G401.6 (cell line): ENCODE measurements around the gene NOSTRIN.
"Not testable (repeated sequence)": the region's sequence is repeated elsewhere in the genome, so short reads cannot be mapped to it uniquely, and the experiment has no call there.

Experiments
- FAIRE-seq: peaks from 2 replicates; lab custom pipeline; 2012; peaks lifted over from hg19 to GRCh38; lab: Jason Lieb, UNC

The NOSTRIN gene

GRCh38 chr2:168819829-168820489 is 17.5 kb downstream of the NOSTRIN start:
- FAIRE-seq, result no peak

- FAIRE-seq, result no peak
Measured at GRCh38 chr2:168821577-168821976, 19.1 kb downstream of the NOSTRIN start.

GRCh38 chr2:168821992-168822391 is 19.6 kb downstream of the NOSTRIN start:
- no peak for FAIRE-seq

GRCh38 chr2:168825126-168825525 is 22.7 kb downstream of the NOSTRIN start:
- no peak for FAIRE-seq

- FAIRE-seq, result no peak
Measured at GRCh38 chr2:168830958-168831357, 28.5 kb downstream of the NOSTRIN start.

- no peak for FAIRE-seq
Measured at GRCh38 chr2:168831662-168832061, 29.2 kb downstream of the NOSTRIN start.

GRCh38 chr2:168835969-168836368 is 33.5 kb downstream of the NOSTRIN start:
- FAIRE-seq, result no peak

GRCh38 chr2:168841445-168841844 is 39.0 kb downstream of the NOSTRIN start:
- no peak for FAIRE-seq

- no peak for FAIRE-seq
Measured at GRCh38 chr2:168843253-168843652, 40.8 kb downstream of the NOSTRIN start.

GRCh38 chr2:168848225-168848624 is 45.8 kb downstream of the NOSTRIN start:
- FAIRE-seq, result no peak

- no peak for FAIRE-seq
Measured at GRCh38 chr2:168849610-168850009, 47.2 kb downstream of the NOSTRIN start.

- no peak for FAIRE-seq
Measured at GRCh38 chr2:168850846-168851245, 48.4 kb downstream of the NOSTRIN start.

GRCh38 chr2:168851674-168852320 is 49.4 kb downstream of the NOSTRIN start:
- FAIRE-seq, result no peak

- FAIRE-seq, result no peak
Measured at GRCh38 chr2:168852481-168852880, 50.0 kb downstream of the NOSTRIN start.

GRCh38 chr2:168853471-168853870 is 51.0 kb downstream of the NOSTRIN start:
- no peak for FAIRE-seq

GRCh38 chr2:168854651-168855050 is 52.2 kb downstream of the NOSTRIN start:
- FAIRE-seq, result no peak

- no peak for FAIRE-seq
Measured at GRCh38 chr2:168855601-168856000, 53.2 kb downstream of the NOSTRIN start.

- no peak for FAIRE-seq
Measured at GRCh38 chr2:168858146-168858545, 55.7 kb downstream of the NOSTRIN start.

- FAIRE-seq, result not testable (repeated sequence)
Measured at GRCh38 chr2:168867164-168867563, 64.7 kb downstream of the NOSTRIN start.

- FAIRE-seq, result not testable (repeated sequence)
Measured at GRCh38 chr2:168870369-168870768, 67.9 kb downstream of the NOSTRIN start.

- not testable (repeated sequence) for FAIRE-seq
Measured at GRCh38 chr2:168870824-168871223, 68.4 kb downstream of the NOSTRIN start.

- FAIRE-seq, result no peak
Measured at GRCh38 chr2:168874368-168875054, 72.1 kb downstream of the NOSTRIN start.

GRCh38 chr2:168882163-168882562 is 79.7 kb downstream of the NOSTRIN start:
- not testable (repeated sequence) for FAIRE-seq
